Uterus (tissue), 4 donors: ENCODE results near the gene MRPL33. TPM values are rescaled to one million over a fixed set of nuclear protein-coding genes. Genes with fewer than 3 reads are reported as not detected.

Experiments
- DNase-seq, 2 donors: peaks; one replicate each; pipeline ENCODE4 v3.0.0-alpha.2; 2019 to 2020
- H3K27ac ChIP-seq, 2 donors: fragments of 200-600 bp; sonication (generic); 1 replicate in 1 of 2; 2 replicates in 1 of 2; pipeline ENCODE4 v1.5.1; 2016 to 2018
- H3K27me3 ChIP-seq, 2 donors: fragments of 200-600 bp; sonication (generic); one replicate each; pipeline ENCODE4 v1.5.1; 2018 to 2019; ENCODE audit warnings: control low read depth in 1 of 2
- H3K36me3 ChIP-seq, 2 donors: fragments of 200-600 bp; sonication (generic); one replicate each; pipeline ENCODE4 v1.5.1; 2019; ENCODE audit warnings: control low read depth in 1 of 2
- H3K4me1 ChIP-seq, 2 donors: fragments of 200-600 bp; sonication (generic); one replicate each; pipeline ENCODE4 v1.5.1; 2018 to 2019; ENCODE audit warnings: control low read depth in 1 of 2
- H3K4me3 ChIP-seq, 2 donors: fragments of 200-600 bp; sonication (generic); 1 replicate in 1 of 2; 2 replicates in 1 of 2; pipeline ENCODE4 v1.5.1; 2018 to 2019; ENCODE audit warnings: mild to moderate bottlenecking in 1 of 2
- H3K9me3 ChIP-seq, 2 donors: fragments of 200-600 bp; sonication (generic); one replicate each; pipeline ENCODE4 v1.5.1; 2019; ENCODE audit warnings: control low read depth in 1 of 2
- POLR2A ChIP-seq, 2 donors: fragments of 450-650 bp; IDR thresholded peaks; one replicate each; pipeline ENCODE4 v1.6.1; 2016; ENCODE audit warnings: antibody characterized with exemption in 2 of 2, mild to moderate bottlenecking in 1 of 2, moderate library complexity in 1 of 2
- intact Hi-C: fragments of 100-400 bp; cut with DNase I; formaldehyde crosslinking; loops from one replicate; pipeline ENCODE4 v1.15.1; 2023; ENCODE audit warnings: low total_unique reads
- total RNA-seq, 4 donors: library from RNA; depleted of rRNA in 3 of 4; stranded (reverse); fragments of >200 nt in 3 of 4; gene quantifications; one replicate each; pipeline versions ENCODE4 v1.1.0 to v1.2.4, GENCODE V29; 2014 to 2023
- TF ChIP-seq, protein P1 (sequence below), 4 experiments: fragments of 200-600 bp in 2 of 4; fragments of 450-650 bp in 2 of 4; sonication (generic) in 2 of 4; IDR thresholded peaks; one replicate each; pipeline ENCODE4 v1.5.1; 2016 to 2019; ENCODE audit warnings: antibody characterized with exemption in 4 of 4, mild to moderate bottlenecking in 2 of 4, moderate library complexity in 1 of 4
- donor health status: DM: yes; HTN: yes; CAD: no.

Gene MRPL33
- total RNA-seq, 4 donors from 2014 or later, result 51.7 to 404 (median 71.4) TPM

DNA sequence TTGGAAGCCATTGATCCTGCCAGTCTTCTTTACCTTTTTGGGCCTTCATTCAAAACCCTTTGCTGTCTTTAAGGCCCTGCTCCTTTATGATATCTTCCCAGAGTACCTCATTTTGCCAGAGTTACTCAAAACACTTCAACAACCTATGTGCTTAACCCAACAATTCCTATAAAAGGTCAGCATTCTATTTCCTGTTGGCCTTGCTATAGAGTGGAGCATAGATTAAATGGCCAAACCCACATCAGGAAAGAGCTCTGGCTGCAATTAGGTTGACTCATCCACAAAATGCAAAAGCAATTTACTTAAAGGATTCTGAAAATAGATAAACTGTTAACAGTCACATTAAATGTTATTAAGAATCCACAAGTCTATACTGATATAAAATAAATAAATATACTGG is 21.2 kb downstream of the MRPL33 start:
- H3K4me3 ChIP-seq, result no peak overlapping the region
- TF ChIP-seq, protein P1, sequence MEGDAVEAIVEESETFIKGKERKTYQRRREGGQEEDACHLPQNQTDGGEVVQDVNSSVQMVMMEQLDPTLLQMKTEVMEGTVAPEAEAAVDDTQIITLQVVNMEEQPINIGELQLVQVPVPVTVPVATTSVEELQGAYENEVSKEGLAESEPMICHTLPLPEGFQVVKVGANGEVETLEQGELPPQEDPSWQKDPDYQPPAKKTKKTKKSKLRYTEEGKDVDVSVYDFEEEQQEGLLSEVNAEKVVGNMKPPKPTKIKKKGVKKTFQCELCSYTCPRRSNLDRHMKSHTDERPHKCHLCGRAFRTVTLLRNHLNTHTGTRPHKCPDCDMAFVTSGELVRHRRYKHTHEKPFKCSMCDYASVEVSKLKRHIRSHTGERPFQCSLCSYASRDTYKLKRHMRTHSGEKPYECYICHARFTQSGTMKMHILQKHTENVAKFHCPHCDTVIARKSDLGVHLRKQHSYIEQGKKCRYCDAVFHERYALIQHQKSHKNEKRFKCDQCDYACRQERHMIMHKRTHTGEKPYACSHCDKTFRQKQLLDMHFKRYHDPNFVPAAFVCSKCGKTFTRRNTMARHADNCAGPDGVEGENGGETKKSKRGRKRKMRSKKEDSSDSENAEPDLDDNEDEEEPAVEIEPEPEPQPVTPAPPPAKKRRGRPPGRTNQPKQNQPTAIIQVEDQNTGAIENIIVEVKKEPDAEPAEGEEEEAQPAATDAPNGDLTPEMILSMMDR (IDR thresholded peaks at IDR 0.05), result no peak
- no peak for TF ChIP-seq POLR2A (IDR thresholded peaks at IDR 0.05)
- no peaks in the 10 kb centered on the region for H3K9me3 ChIP-seq
- H3K36me3 ChIP-seq, result no peaks in the 10 kb centered on the region
- no peak for DNase-seq
- no peak overlapping the region for H3K27ac ChIP-seq
- intact Hi-C loops, result no loop called here
- no peaks in the 10 kb centered on the region for H3K4me1 ChIP-seq
- H3K27me3 ChIP-seq, result no peaks in the 10 kb centered on the region

DNA sequence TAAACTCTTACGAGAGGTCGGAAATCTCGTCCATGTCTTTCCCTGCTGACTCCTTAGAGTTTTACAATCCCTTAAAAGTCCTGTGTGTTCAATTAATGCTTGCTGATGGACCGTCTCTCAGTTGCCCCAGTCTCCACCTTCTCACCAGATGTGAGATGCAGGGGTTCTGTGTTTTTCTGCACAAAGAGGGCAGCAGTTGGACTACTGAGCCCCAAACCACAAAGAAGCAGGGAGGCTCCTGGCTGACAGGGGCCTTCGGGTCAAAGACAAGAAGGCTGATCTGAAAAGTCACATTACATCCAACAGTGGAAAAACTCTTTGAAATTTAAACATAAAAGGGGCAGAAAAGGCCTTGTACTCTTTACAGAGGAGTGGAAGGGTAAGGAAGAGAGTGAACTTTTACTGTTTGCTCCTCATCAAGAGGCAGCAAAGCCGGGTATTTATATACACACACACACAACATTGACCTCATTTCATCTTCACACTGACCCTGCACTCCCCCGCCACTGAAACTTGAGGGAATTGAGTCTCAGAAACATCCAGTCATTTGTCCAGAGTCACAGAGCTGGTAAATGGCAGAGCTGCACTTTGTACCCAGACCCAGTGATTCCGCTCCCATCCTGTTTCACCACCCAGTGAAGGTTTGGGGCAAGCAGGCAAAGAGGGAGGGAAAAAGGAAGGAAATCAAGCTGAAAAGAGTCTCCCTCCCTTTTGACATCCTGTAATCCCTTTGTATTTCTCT is 23.7 kb downstream of the MRPL33 start:
- intact Hi-C loops, result no loop called here
- Histone ChIP-seq H3K27ac (peak overlapping the region; percentile 41 to 79), H3K4me3 (no peak overlapping the region), H3K27me3 (no peaks in the 10 kb centered on the region), H3K4me1 (no peaks in the 10 kb centered on the region), H3K9me3 (no peaks in the 10 kb centered on the region), H3K36me3 (no peaks in the 10 kb centered on the region)
- TF ChIP-seq, protein P1 (IDR thresholded peaks at IDR 0.05), result no peak
- TF ChIP-seq POLR2A (IDR thresholded peaks at IDR 0.05), result no peak
- DNase-seq, result no peak

DNA sequence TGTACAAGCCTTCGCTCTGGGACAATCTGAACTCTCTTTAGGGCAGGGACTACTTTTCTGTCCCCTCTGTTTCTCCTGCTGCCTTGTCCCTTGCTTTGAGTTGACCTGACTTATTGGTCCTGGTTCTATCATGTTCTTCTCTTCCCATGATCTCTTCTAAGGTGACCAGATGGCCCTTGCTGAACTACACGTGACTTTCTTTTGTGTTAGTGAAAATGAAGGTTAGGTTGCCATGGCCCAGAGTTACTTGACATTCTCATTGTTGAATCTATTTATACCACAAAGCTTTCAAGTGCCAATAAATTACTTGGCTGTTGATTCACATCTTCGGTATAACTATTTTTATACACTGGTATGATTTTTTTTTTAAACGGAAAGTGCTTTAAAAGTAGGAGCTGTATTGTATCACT is 24.4 kb downstream of the MRPL33 start:
- no peaks in the 10 kb centered on the region for H3K27me3 ChIP-seq
- no peaks in the 10 kb centered on the region for H3K9me3 ChIP-seq
- H3K36me3 ChIP-seq, result no peaks in the 10 kb centered on the region
- intact Hi-C loops, result no loop called here
- peak overlapping the region; percentile 41 to 79 for H3K27ac ChIP-seq
- H3K4me3 ChIP-seq, result no peak overlapping the region
- no peak for DNase-seq
- no peaks in the 10 kb centered on the region for H3K4me1 ChIP-seq
- TF ChIP-seq POLR2A (IDR thresholded peaks at IDR 0.05), result no peak
- TF ChIP-seq, protein P1 (IDR thresholded peaks at IDR 0.05), result no peak

DNA sequence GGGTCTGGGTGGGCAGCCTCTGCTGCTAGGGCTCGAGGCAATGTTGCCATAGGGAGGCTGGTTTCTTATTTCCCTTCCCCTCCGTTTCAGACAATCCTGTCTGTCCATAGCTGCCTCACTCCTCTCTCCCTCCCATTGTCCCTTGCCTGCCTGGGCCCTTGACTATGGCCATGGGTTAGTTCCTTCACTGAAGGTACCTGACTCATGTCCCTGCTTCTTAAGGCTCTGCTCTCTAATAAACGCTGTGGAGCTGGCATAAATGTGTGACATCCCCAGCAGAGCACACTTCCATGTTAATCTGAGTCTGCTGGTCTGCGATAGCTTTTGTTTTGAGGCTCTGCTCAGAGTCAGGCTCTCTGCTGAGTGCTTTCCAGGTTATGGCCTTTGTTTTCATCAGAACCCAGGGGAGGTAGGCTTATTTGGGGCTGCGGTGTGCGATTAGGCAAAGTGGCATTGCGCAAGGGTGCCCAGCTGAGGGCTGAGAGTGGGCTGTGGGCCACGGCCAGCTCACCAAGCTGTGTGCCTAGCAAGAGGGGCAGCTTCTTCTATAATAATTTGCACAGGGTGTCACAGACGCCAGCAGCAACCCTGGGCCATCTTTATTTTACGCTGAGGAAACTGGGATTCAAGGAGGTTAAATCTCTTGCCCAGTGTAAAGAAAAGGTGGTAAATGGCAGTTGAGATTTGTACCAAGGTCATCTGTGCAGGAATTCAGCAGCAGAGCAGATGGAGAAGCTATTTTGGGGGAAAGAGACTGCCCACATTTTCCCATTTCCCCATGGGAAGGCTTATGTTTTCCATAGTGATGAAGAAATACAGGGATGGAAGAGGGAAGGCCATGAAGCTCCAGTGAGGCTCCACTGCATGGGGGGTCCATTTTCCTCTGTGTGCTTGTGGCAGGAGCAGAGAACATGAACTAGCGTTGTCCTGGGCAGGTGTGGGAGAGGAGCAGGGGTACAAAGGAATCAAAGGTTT is 25.6 kb downstream of the MRPL33 start:
- peak overlapping the region; percentile 41 to 79 for H3K27ac ChIP-seq

More for the DNA sequence above, 25.6 kb downstream of the MRPL33 start:
- H3K4me1 ChIP-seq, result no peaks in the 10 kb centered on the region
- no peaks in the 10 kb centered on the region for H3K9me3 ChIP-seq
- H3K4me3 ChIP-seq, result no peak overlapping the region
- TF ChIP-seq, protein P1 (IDR thresholded peaks at IDR 0.05), result no peak
- no peak for TF ChIP-seq POLR2A (IDR thresholded peaks at IDR 0.05)
- no peaks in the 10 kb centered on the region for H3K27me3 ChIP-seq
- no peaks in the 10 kb centered on the region for H3K36me3 ChIP-seq
- no peak for DNase-seq
- intact Hi-C loops, result no loop called here
